Endothelial cell of umbilical vein (primary cell): ENCODE measurements around the gene HDAC4.

Experiments
- EZH2 ChIP-seq: IDR thresholded peaks from 2 replicates; pipeline ENCODE4 v1.6.1; 2012; ENCODE audit warnings: borderline replicate concordance, low read depth, mild to moderate bottlenecking, moderate library complexity, low read length, inconsistent platforms; ENCODE audit not compliant: severe bottlenecking
- FOS ChIP-seq: IDR thresholded peaks from 2 replicates; pipeline ENCODE4 v1.6.1; 2011; ENCODE audit warnings: mild to moderate bottlenecking, low read length, moderate library complexity, borderline replicate concordance; ENCODE audit not compliant: insufficient read depth
- MAX ChIP-seq: IDR thresholded peaks from 2 replicates; pipeline ENCODE4 v1.6.1; 2011; ENCODE audit not compliant: insufficient read depth, insufficient read length
- POLR2A ChIP-seq: IDR thresholded peaks from 2 replicates; pipeline ENCODE4 v1.6.1; 2012; ENCODE audit warnings: low read depth, mild to moderate bottlenecking, control low read depth, low read length
- POLR2AphosphoS5 ChIP-seq: IDR thresholded peaks from 2 replicates; pipeline ENCODE4 v1.6.1; 2012; ENCODE audit warnings: low read depth, mild to moderate bottlenecking, control low read depth, low read length, moderate library complexity; ENCODE audit not compliant: insufficient read depth
- TF ChIP-seq, protein P1 (sequence below), 2 donors: IDR thresholded peaks; 1 replicate in 1 of 2; 2 replicates in 1 of 2; pipeline ENCODE4 v1.5.1; 2011; ENCODE audit warnings: low read length in 2 of 2, mild to moderate bottlenecking in 2 of 2, moderate library complexity in 2 of 2, control low read depth in 1 of 2, inconsistent platforms in 1 of 2, low read depth in 1 of 2; ENCODE audit not compliant: insufficient read depth in 1 of 2; ENCODE audit errors: extremely low read depth in 1 of 2

GRCh38 chr2:239029958-239030357 lies 370.9 kb downstream of the HDAC4 start:
- TF ChIP-seq, protein P1, sequence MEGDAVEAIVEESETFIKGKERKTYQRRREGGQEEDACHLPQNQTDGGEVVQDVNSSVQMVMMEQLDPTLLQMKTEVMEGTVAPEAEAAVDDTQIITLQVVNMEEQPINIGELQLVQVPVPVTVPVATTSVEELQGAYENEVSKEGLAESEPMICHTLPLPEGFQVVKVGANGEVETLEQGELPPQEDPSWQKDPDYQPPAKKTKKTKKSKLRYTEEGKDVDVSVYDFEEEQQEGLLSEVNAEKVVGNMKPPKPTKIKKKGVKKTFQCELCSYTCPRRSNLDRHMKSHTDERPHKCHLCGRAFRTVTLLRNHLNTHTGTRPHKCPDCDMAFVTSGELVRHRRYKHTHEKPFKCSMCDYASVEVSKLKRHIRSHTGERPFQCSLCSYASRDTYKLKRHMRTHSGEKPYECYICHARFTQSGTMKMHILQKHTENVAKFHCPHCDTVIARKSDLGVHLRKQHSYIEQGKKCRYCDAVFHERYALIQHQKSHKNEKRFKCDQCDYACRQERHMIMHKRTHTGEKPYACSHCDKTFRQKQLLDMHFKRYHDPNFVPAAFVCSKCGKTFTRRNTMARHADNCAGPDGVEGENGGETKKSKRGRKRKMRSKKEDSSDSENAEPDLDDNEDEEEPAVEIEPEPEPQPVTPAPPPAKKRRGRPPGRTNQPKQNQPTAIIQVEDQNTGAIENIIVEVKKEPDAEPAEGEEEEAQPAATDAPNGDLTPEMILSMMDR (IDR thresholded peaks at IDR 0.05; ENCODE audit: extremely low read depth in 1 of 2, insufficient read depth in 1 of 2, low read depth in 1 of 2, low read length in 2 of 2) = no peak
- TF ChIP-seq POLR2A (no peak), POLR2AphosphoS5 (no peak), EZH2 (no peak), MAX (no peak), FOS (no peak)
